OCI-LY1 (cell line): ENCODE results near the gene ARL15.

Source experiments
- H2AFZ ChIP-seq: fragments of 200-600 bp; sonication (generic), shearing (Covaris generic); 2 replicates; pipeline ENCODE4 v1.6.0; 2014; ENCODE audit warnings: antibody characterized with exemption, mild to moderate bottlenecking, low read length
- H3F3A ChIP-seq: fragments of 200-600 bp; sonication (generic), shearing (Covaris generic); 2 replicates; pipeline ENCODE4 v1.6.0; 2014; ENCODE audit warnings: mild to moderate bottlenecking, antibody characterized with exemption, low read length, moderate library complexity; ENCODE audit not compliant: insufficient read depth
- H3K27ac ChIP-seq: fragments of 200-600 bp; sonication (generic); 2 replicates; pipeline ENCODE4 v1.5.1; 2014; ENCODE audit warnings: low read length, mixed run types, mild to moderate bottlenecking, low read depth; ENCODE audit not compliant: poor library complexity, severe bottlenecking
- H3K27me3 ChIP-seq: fragments of 200-600 bp; sonication (generic); 2 replicates; pipeline ENCODE4 v1.6.0; 2014; ENCODE audit warnings: antibody characterized with exemption, mild to moderate bottlenecking, low read length, moderate library complexity; ENCODE audit not compliant: insufficient read depth
- H3K36me3 ChIP-seq: fragments of 200-600 bp; sonication (generic); 2 replicates; pipeline ENCODE4 v1.6.1; 2014; ENCODE audit warnings: mild to moderate bottlenecking, antibody characterized with exemption, low read length, moderate library complexity, mixed read lengths; ENCODE audit not compliant: insufficient read depth
- H3K4me1 ChIP-seq: fragments of 200-600 bp; sonication (generic); 2 replicates; pipeline ENCODE4 v1.5.1; 2014; ENCODE audit warnings: mild to moderate bottlenecking, low read length, moderate library complexity; ENCODE audit not compliant: insufficient read depth, severe bottlenecking
- H3K4me2 ChIP-seq: fragments of 200-600 bp; sonication (generic), shearing (Covaris generic); 2 replicates; pipeline ENCODE4 v1.6.1; 2014; ENCODE audit warnings: low read length
- H3K4me3 ChIP-seq: fragments of 200-600 bp; sonication (generic); 2 replicates; pipeline ENCODE4 v1.5.1; 2014; ENCODE audit warnings: low read length, low read depth, mild to moderate bottlenecking, mixed read lengths; ENCODE audit not compliant: poor library complexity, severe bottlenecking
- H3K79me2 ChIP-seq: fragments of 200-600 bp; shearing (Covaris generic); 2 replicates; pipeline ENCODE4 v1.6.1; 2016; ENCODE audit warnings: mixed run types, low read length, mixed read lengths; ENCODE audit not compliant: insufficient read depth
- H3K9ac ChIP-seq: fragments of 200-600 bp; sonication (generic), shearing (Covaris generic); 2 replicates; pipeline ENCODE4 v1.6.1; 2014; ENCODE audit warnings: mild to moderate bottlenecking, low read length, mixed read lengths
- H3K9me2 ChIP-seq: fragments of 200-600 bp; sonication (generic), shearing (Covaris generic); 2 replicates; pipeline ENCODE4 v1.6.1; 2014; ENCODE audit warnings: low read depth, mild to moderate bottlenecking, low read length, mixed read lengths
- H3K9me3 ChIP-seq: fragments of 200-600 bp; shearing (Covaris generic); 2 replicates; pipeline ENCODE4 v1.6.1; 2014; ENCODE audit warnings: low read length, mixed read lengths
- H4K20me1 ChIP-seq: fragments of 200-600 bp; sonication (generic), shearing (Covaris generic); 2 replicates; pipeline ENCODE4 v1.6.0; 2016; ENCODE audit warnings: mild to moderate bottlenecking, low read length; ENCODE audit not compliant: insufficient read depth
- EZH2 ChIP-seq: fragments of 200-600 bp; sonication (generic), shearing (Covaris generic); IDR thresholded peaks from 2 replicates; pipeline ENCODE4 v1.8.0; 2017; ENCODE audit warnings: borderline replicate concordance, mixed run types, mild to moderate bottlenecking, antibody characterized with exemption, low read length, moderate library complexity, mixed read lengths
- TF ChIP-seq, protein P1 (sequence below): fragments of 200-600 bp; sonication (generic), shearing (Covaris generic); IDR thresholded peaks from 2 replicates; pipeline ENCODE4 v1.5.1; 2017; ENCODE audit warnings: mild to moderate bottlenecking, antibody characterized with exemption, low read length, moderate library complexity, mixed read lengths

Gene ARL15

DNA sequence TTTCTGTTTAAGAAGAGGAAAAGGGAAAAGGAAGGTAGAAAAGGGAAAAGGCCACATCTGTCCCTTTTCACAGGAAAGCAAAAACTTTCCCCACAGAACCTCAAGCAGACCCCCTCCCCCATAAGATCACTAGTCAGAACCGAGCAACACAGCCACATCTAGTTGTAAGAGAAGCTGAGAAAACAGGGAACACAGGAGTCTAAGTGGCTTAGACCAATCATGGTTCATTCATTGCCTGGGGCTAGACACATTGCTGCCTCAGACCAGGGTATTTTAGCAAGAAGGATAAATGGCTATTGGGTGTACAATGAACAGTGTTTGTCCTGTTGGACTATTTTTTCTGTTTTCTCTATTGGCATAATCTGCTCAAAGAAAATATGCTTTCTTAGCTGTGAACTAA lies 98.0 kb downstream of the ARL15 start:
- Histone ChIP-seq H3K27me3 (no peaks in the 10 kb centered on the region), H3K36me3 (no peaks in the 10 kb centered on the region), H3K9me2 (no peaks in the 10 kb centered on the region), H3K4me2 (no peak overlapping the region), H3K27ac (peak overlapping the region; percentile 4), H3K79me2 (no peaks in the 10 kb centered on the region), H2AFZ (no peak overlapping the region), H3K9ac (no peak overlapping the region), H4K20me1 (no peaks in the 10 kb centered on the region), H3K4me1 (peaks cover 70% of the 10 kb centered on the region), H3F3A (no peaks in the 10 kb centered on the region), H3K9me3 (no peaks in the 10 kb centered on the region), H3K4me3 (no peak overlapping the region)
- TF ChIP-seq, protein P1, sequence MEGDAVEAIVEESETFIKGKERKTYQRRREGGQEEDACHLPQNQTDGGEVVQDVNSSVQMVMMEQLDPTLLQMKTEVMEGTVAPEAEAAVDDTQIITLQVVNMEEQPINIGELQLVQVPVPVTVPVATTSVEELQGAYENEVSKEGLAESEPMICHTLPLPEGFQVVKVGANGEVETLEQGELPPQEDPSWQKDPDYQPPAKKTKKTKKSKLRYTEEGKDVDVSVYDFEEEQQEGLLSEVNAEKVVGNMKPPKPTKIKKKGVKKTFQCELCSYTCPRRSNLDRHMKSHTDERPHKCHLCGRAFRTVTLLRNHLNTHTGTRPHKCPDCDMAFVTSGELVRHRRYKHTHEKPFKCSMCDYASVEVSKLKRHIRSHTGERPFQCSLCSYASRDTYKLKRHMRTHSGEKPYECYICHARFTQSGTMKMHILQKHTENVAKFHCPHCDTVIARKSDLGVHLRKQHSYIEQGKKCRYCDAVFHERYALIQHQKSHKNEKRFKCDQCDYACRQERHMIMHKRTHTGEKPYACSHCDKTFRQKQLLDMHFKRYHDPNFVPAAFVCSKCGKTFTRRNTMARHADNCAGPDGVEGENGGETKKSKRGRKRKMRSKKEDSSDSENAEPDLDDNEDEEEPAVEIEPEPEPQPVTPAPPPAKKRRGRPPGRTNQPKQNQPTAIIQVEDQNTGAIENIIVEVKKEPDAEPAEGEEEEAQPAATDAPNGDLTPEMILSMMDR: no peak
- no peak for TF ChIP-seq EZH2

DNA sequence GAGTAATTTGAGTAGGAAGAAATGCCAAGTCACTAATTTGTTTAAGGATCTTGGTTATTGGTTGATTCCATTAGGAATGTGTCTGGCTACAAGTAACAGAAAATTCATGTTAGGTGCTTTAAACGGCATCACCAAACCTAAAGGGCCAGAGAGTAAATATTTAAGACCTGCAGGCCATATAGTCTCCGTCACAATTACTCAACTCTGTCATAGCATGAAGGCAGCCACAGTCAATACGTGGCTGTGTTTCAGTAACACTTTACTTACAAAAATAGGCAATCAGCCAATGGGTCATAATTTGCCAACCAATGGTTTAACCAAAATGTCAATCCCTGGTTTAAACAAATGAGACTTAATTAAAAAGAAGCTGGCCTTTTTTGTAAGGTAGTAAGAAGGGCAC lies 98.5 kb downstream of the ARL15 start:
- no peaks in the 10 kb centered on the region for H3K36me3 ChIP-seq
- H4K20me1 ChIP-seq: no peaks in the 10 kb centered on the region
- H3K4me2 ChIP-seq: no peak overlapping the region
- H3K4me3 ChIP-seq: no peak overlapping the region
- no peaks in the 10 kb centered on the region for H3K9me3 ChIP-seq
- H3K79me2 ChIP-seq: no peaks in the 10 kb centered on the region
- no peaks in the 10 kb centered on the region for H3K9me2 ChIP-seq
- no peak overlapping the region for H3K9ac ChIP-seq
- TF ChIP-seq EZH2: no peak
- TF ChIP-seq, protein P1: no peak
- H2AFZ ChIP-seq: no peak overlapping the region
- no peaks in the 10 kb centered on the region for H3K27me3 ChIP-seq
- peaks cover 70% of the 10 kb centered on the region for H3K4me1 ChIP-seq
- no peak overlapping the region for H3K27ac ChIP-seq
- no peaks in the 10 kb centered on the region for H3F3A ChIP-seq

DNA sequence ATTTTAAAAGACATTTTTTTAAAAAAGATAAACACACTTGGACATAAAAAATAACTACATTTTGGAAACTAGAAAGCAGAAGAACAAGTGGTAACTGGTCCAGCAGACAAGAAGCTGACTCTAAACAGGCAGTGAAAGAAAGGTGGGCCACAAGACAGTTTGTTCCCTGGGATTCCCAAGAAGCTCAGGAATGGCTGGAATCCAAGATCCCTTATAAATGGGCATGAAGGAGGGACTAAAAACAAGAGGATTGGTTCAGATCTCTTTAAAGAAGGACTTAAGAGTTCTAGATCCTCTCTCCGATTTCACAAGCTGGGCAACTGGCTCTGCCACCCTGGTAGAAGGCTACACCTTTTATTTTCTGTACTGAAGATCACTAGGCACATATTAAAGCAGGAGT lies 102.8 kb downstream of the ARL15 start:
- H3K9me2 ChIP-seq: no peaks in the 10 kb centered on the region
- H3K9ac ChIP-seq: peak overlapping the region; percentile 18; the same call in 1 of the 2 replicates
- H3K27me3 ChIP-seq: no peaks in the 10 kb centered on the region
- H4K20me1 ChIP-seq: no peaks in the 10 kb centered on the region
- peak overlapping the region; percentile 17; the same call in 1 of the 2 replicates for H3K4me2 ChIP-seq
- H3K9me3 ChIP-seq: no peaks in the 10 kb centered on the region
- peaks cover 50% of the 10 kb centered on the region for H3K4me1 ChIP-seq
- no peaks in the 10 kb centered on the region for H3F3A ChIP-seq
- no peaks in the 10 kb centered on the region for H3K36me3 ChIP-seq
- no peak for TF ChIP-seq EZH2
- TF ChIP-seq, protein P1: no peak
- no peak overlapping the region for H3K4me3 ChIP-seq
- H3K79me2 ChIP-seq: no peaks in the 10 kb centered on the region
- peak overlapping the region; percentile 1 for H3K27ac ChIP-seq
- H2AFZ ChIP-seq: 0 out of 2 replicates have a peak overlapping the region, but pooled peaks have one; percentile 72
